Spinal cord (tissue), 10 donors: ENCODE measurements around the gene SLC6A16. TPM values are rescaled to one million over a fixed set of nuclear protein-coding genes. Genes with fewer than 3 reads are reported as not detected.
"Not testable (repeated sequence)": the region's sequence is repeated elsewhere in the genome, so short reads cannot be mapped to it uniquely, and the experiment has no call there.

Experiments
- DNase-seq, 6 donors: peaks; one replicate each; pipeline versions ENCODE4 v3.0.0 to v3.0.0-alpha.2; 2013 to 2015; ENCODE audit warnings: low spot score in 6 of 6, low read depth in 4 of 6
- H3K27ac ChIP-seq: one replicate; pipeline ENCODE4 v1.5.1; 2013; ENCODE audit warnings: low read depth, low read length, control low read depth
- H3K27me3 ChIP-seq: one replicate; pipeline ENCODE4 v1.6.1; 2013; ENCODE audit warnings: low read length; ENCODE audit not compliant: control insufficient read depth, insufficient read depth
- H3K36me3 ChIP-seq: one replicate; pipeline ENCODE4 v1.6.1; 2013; ENCODE audit warnings: low read length; ENCODE audit not compliant: control insufficient read depth, insufficient read depth
- H3K4me1 ChIP-seq: one replicate; pipeline ENCODE4 v1.6.1; 2013; ENCODE audit warnings: low read length; ENCODE audit not compliant: control insufficient read depth, insufficient read depth
- H3K4me3 ChIP-seq: one replicate; pipeline ENCODE4 v1.5.1; 2013; ENCODE audit warnings: low read depth, low read length, control low read depth
- H3K9me3 ChIP-seq: one replicate; pipeline ENCODE4 v1.6.1; 2013; ENCODE audit warnings: low read length; ENCODE audit not compliant: control insufficient read depth, insufficient read depth
- WGBS: methylation state at CpG from one replicate; pipeline ENCODE4 v1.1.5; 2013; ENCODE audit warnings: missing lambda C conversion rate; ENCODE audit not compliant: insufficient coverage; 5-methylcytosine and 5-hydroxymethylcytosine counted together
- polyA plus RNA-seq, 2 donors: library from polyadenylated mRNA; unstranded; fragments of 120-200 nt; gene quantifications; one replicate each; pipeline ENCODE4 v1.2.1, GENCODE V29; 2013; ENCODE audit not compliant: insufficient read length in 2 of 2
- total RNA-seq, 2 donors: library from RNA; depleted of rRNA in 1 of 2; stranded (reverse); fragments of 120-200 nt in 1 of 2; fragments of >200 nt in 1 of 2; gene quantifications; one replicate each; pipeline versions ENCODE4 v1.2.3 to v1.2.4, GENCODE V29; 2013 to 2014
- donor health status: healthy.

SLC6A16 gene
- total and polyA plus RNA-seq, 4 donors = 0.59 to 3.8 (median 2.0) TPM

DNA sequence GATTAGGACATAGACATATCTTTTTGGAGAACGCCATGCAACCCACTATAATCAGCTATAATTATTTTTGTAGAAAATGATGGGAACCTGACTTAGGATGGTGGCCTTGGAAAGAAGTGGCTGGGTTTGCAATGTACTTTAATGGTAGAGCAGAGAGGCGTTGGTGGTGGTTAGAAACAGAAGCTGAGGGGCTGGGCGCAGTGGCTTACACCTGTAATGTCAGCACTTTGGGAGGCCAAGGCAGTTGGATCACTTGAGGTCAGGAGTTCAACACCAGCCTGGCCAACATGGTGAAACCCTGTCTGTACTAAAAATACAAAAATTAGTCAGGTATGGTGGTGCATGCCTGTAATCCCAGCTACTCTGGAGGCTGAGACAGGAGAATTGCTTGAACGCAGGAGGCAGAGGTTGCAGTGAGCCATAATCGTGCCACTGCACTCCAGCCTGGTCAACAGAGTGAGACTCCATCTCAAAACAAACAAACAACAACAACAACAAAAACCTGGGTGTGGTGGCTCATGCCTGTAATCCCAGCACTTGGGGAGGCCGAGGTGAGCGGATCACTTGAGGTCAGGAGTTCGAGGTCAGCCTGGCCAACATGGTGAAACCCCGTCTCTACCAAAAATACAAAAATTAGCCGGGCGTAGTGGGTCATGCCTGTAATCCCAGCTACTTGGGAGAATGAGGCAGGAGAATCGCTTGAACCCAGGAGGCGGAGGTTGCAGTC, 7.9 kb upstream of the SLC6A16 start:
- DNase-seq, H3K27ac ChIP-seq, H3K4me3 ChIP-seq, H3K4me1 ChIP-seq, H3K36me3 ChIP-seq, H3K27me3 ChIP-seq, H3K9me3 ChIP-seq: not testable (repeated sequence)
- 98% methylated on average over 8 of the region's 13 CpGs for WGBS

DNA sequence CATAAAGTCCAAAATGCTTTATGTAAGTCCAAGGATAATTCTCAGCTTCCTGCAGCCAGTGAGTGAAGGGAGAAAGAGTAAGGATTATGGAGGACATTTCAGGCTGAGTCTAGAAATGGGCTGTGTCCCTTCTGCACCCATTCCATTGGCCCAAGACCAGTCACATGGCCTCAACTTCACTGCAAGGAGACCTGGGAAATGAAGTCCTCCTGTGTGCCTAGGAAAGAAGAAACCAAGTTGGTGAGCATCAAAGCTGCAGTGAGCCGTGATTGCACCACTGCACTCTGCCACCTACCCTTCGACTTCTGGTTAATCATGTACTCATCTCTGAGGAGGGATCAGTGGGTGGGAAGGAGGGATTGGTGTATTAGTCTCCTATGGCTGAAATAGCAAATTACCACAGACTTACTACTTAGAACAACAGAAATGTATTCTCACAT, 6.6 kb upstream of the SLC6A16 start:
- Histone ChIP-seq H3K9me3 (no peaks in the 10 kb centered on the region), H3K4me3 (no peak overlapping the region), H3K36me3 (peaks cover 4% of the 10 kb centered on the region), H3K27ac (no peak overlapping the region), H3K4me1 (peaks cover 3% of the 10 kb centered on the region), H3K27me3 (no peaks in the 10 kb centered on the region)
- no CpG with 5 or more reads among the region's 2 CpGs for WGBS
- DNase-seq = peak in 3 of 6 donors; percentile 22 to 83 (median 70)

DNA sequence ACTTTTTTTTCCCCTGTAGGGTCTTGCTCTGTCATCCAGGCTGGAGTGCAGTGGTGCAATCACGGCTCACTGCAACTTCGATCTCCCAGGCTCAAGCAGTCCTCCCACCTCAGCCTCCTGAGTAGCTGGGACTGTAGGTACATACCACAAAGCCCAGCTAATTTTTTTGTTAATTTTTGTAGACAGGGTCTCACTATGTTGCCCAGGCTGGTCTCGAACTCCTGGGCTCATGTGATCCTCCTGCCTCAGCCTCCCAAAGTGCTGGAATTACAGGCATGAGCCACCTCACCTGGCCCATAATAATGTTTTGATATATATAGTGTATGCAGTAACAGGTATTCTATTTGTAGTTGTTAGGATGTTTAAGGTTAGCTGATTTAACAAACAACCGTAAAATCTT, 6.2 kb upstream of the SLC6A16 start:
- not testable (repeated sequence) for H3K36me3 ChIP-seq, H3K4me1 ChIP-seq, DNase-seq, H3K27ac ChIP-seq, H3K27me3 ChIP-seq, H3K4me3 ChIP-seq, H3K9me3 ChIP-seq
- WGBS = 100% methylated on average over 2 of the region's 4 CpGs

DNA sequence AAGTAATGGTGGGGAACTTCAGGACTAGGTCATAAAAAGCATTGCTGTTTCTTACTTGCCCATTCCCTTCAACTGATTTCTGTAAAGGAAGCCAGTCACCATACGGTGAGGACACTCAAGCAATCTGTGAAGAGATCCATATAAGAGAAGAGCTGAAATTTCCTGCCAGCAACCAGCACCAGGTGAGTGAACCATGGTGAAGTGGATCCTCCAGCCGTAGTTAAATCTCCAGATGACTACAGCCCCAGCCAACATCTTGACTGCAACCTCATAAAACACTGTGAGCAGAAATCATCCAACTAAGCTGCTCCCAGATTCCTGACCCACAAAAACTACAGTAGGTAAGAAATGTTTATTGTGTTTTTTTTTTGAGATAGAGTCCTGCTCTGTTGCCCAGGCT, 3.8 kb upstream of the SLC6A16 start:
- Histone ChIP-seq H3K36me3 (peaks cover 5% of the 10 kb centered on the region), H3K4me3 (no peak overlapping the region), H3K9me3 (no peaks in the 10 kb centered on the region), H3K4me1 (peaks cover 3% of the 10 kb centered on the region), H3K27me3 (no peaks in the 10 kb centered on the region), H3K27ac (no peak overlapping the region)
- no CpG with 5 or more reads among the region's 2 CpGs for WGBS
- DNase-seq = no peak

DNA sequence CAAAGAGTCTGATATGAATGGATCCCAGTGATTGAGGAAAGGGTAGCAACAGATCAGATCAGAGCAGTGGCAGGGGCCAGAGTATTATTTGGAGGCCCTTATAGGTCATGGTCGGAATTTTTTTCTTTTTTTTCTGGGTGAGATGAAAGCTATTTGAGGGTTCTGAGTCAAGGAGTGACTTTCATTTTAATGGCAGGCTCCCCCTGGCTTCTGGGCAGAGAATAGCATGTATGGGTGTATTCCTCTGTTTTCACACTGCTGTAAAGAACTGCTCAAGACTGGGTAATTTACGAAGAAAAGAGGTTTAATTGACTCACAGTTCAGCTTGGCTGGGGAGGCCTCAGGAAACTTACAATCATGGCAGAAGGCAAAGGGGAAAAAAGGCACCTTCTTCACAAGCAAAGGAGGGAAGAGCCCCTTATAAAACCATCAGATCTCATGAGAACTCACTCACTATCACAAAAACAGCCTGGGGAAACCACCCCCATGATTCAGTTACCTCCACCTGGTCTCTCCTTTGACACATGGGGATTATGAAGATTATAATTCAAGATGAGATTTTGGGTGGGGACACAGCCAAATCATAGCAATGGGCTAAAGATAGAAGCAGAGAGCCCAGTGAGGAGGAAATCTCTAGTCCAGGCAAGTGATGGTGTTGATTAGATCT, 3.0 kb upstream of the SLC6A16 start:
- 42% methylated on average over 1 of the region's 2 CpGs for WGBS
- H3K27me3 ChIP-seq = no peaks in the 10 kb centered on the region
- no peak overlapping the region for H3K27ac ChIP-seq
- H3K4me1 ChIP-seq = peaks cover 3% of the 10 kb centered on the region
- no peaks in the 10 kb centered on the region for H3K9me3 ChIP-seq
- no peak overlapping the region for H3K4me3 ChIP-seq
- H3K36me3 ChIP-seq = peaks cover 5% of the 10 kb centered on the region
- no peak for DNase-seq

DNA sequence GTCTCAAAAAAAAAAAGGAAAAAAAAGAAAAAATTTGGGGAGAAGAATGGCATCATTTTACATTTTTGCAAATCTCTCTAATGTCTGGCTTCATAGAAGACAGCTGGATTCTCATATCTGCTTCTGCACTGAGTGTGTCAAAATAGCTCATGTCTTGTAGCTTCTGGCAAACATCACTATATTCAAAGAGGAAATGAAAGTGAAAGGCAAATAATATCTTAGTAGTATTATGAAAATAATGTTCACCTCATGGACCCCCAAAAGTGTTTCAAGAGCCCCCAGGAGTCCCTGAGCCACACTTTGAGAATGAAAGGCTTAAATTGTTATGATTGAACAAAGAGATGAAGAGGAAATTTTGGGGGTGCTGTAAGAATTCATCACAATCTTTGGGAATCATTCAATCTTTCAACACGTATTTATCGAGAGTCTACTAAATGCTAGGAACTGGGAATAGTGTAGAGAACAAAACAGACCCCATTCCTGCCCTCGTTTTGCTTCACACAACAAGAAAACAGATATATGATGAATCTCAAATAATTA, 1.2 kb upstream of the SLC6A16 start:
- DNase-seq = no peak

DNA sequence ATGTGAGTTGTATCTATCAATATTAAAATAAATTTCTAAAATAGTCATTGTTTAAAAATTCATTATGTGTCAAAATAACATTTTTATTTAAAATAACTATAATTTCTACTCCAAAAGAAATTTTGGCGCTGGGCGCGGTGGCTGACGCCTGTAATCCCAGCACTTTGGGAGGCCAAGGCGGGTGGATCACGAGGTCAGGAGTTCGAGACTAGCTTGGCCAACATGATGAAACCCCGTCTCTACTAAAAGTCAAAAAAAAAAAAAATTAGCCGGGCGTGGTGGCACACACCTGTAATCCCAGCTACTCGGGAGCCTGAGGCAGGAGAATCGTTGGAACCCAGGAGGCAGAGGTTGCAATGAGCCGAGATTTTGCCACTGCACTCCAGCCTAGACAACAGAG, 765 bp upstream of the SLC6A16 start:
- H3K27ac ChIP-seq, H3K27me3 ChIP-seq, H3K4me1 ChIP-seq, H3K36me3 ChIP-seq, DNase-seq, H3K4me3 ChIP-seq, H3K9me3 ChIP-seq: not testable (repeated sequence)
- WGBS = 95% methylated on average over 11 of the region's 13 CpGs

More for the DNA sequence above, 1.2 kb upstream of the SLC6A16 start:
- Histone ChIP-seq H3K36me3 (peaks cover 5% of the 10 kb centered on the region), H3K27ac (no peak overlapping the region), H3K9me3 (no peaks in the 10 kb centered on the region), H3K4me3 (no peak overlapping the region), H3K4me1 (peaks cover 3% of the 10 kb centered on the region), H3K27me3 (no peaks in the 10 kb centered on the region)
- no CpG with 5 or more reads among the region's 3 CpGs for WGBS

DNA sequence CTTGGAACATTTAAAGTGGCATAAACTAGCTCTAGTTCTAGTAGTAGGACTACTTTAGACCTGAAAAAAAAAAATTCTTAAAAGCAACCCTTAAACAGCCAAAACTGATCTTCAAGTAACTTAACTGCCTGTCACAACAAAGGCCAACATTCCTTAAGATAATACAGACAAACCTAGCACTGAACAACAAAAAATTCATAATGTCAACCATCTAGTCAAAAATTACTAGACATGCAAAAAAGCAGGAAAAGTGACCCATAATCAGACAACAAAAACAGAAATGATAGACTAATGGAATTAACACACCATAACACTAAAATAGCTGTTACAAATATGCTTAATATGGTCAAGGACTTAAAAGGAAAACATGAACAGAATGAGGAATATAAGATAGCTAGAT, 6.7 kb downstream of the SLC6A16 start:
- H3K27me3 ChIP-seq = no peaks in the 10 kb centered on the region
- no peak overlapping the region for H3K4me3 ChIP-seq
- no peaks in the 10 kb centered on the region for H3K36me3 ChIP-seq
- peaks cover 2% of the 10 kb centered on the region for H3K4me1 ChIP-seq
- no peak for DNase-seq
- H3K9me3 ChIP-seq = peaks cover 6% of the 10 kb centered on the region
- no peak overlapping the region for H3K27ac ChIP-seq

DNA sequence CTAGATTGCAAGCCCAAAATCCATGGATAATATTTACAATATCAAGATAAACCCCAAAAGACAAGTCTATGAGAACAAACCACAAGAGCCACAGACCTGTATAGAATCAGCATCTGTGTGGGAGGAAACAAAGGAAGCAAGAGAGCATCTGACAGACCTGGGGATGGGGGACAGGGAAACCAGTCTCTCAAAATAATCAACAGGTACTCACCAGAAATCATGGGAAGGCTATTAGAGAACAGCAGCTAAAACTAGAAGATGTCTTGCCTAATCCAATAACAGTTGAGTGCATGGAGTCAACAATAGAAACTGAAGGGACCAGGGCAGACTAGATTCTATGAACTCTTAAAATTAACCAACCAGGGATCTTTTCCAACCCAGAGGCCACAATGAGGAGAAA, 8.7 kb downstream of the SLC6A16 start:
- Histone ChIP-seq H3K4me3 (no peak overlapping the region), H3K4me1 (peaks cover 2% of the 10 kb centered on the region), H3K27ac (no peak overlapping the region), H3K27me3 (no peaks in the 10 kb centered on the region), H3K9me3 (peaks cover 6% of the 10 kb centered on the region), H3K36me3 (no peaks in the 10 kb centered on the region)
- DNase-seq = no peak

DNA sequence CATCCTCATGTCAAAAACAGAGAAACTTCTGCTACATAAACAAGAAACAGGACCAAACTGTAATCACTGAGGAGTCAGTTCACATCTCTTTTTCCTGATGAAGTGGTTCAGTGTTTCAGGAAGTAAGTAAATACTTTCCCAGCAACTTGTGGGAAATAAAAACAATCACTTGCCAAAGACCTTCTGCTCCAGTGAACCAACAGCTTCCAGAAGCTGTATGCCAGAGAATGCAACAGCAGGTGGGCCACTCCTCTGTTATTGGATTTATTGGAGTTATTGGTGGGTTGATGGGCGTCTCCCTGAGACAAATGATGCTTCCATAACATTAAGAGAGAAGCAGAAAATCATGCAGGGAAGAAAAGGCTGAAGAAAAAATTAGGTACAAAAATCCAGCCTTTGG, 9.9 kb downstream of the SLC6A16 start:
- Histone ChIP-seq H3K4me3 (no peak overlapping the region), H3K9me3 (peaks cover 3% of the 10 kb centered on the region), H3K36me3 (peaks cover 9% of the 10 kb centered on the region), H3K27me3 (no peaks in the 10 kb centered on the region), H3K4me1 (peaks cover 2% of the 10 kb centered on the region), H3K27ac (no peak overlapping the region)
- DNase-seq = peak in 2 of 6 donors; percentile 8 to 46
- 20% methylated on average over 1 of the region's 1 CpG for WGBS
